ENCODE data around the gene TEPSIN. TPM values are rescaled to one million over a fixed set of nuclear protein-coding genes. Genes with fewer than 3 reads are reported as not detected.

The TEPSIN gene
- total and polyA plus RNA-seq, 2 donors (not counting 1 experiment from before 2014, with no cell fraction given) = 5.6 to 11.2 TPM

- no peak overlapping the region for H3K4me2 ChIP-seq (ENCODE audit: extremely low read depth, insufficient read depth, low read length)
Observed at GRCh38 chr17:81189670-81190530, 49.0 kb downstream of the TEPSIN start.

GRCh38 chr17:81189016-81189415 lies 49.8 kb downstream of the TEPSIN start:
- Histone ChIP-seq H3K4me2 (ENCODE audit: extremely low read depth, insufficient read depth, low read length) (no peak overlapping the region), H3K27me3 (ENCODE audit: control insufficient read depth, insufficient read depth, low read length) (peaks cover 2% of the 10 kb centered on the region), H2AFZ (ENCODE audit: low read length) (no peak overlapping the region), H3K79me2 (ENCODE audit: control insufficient read depth, insufficient read depth, low read length) (no peaks in the 10 kb centered on the region), H3K4me3 (replicated peaks in 1 of 4; ENCODE audit: control extremely low read depth in 1 of 4, insufficient read depth in 1 of 4, low read depth in 3 of 4, low read length in 4 of 4) (no peak overlapping the region), H4K20me1 (ENCODE audit: control insufficient read depth, extremely low read depth, insufficient read depth, low read length) (no peaks in the 10 kb centered on the region), H3K9me3 (ENCODE audit: control insufficient read depth, insufficient read depth, low read depth, low read length) (no peaks in the 10 kb centered on the region), H3K27ac (ENCODE audit: insufficient read depth, low read length) (no peak overlapping the region), H3K36me3 (ENCODE audit: control insufficient read depth, insufficient read depth, low read length) (no peaks in the 10 kb centered on the region), H3K9ac (ENCODE audit: insufficient read depth, low read length) (no peak overlapping the region), H3K4me1 (ENCODE audit: control insufficient read depth, extremely low read depth, insufficient read depth, low read length) (no peaks in the 10 kb centered on the region)
- DNase-seq (ENCODE audit: low read depth in 2 of 2) = no peak
- no peak for TF ChIP-seq EZH2 (IDR thresholded peaks at IDR 0.05; ENCODE audit: low read length, missing control alignments)
- no peak for TF ChIP-seq CTCF (conservative IDR thresholded peaks at IDR 0.05 in 1 of 2, IDR thresholded peaks at IDR 0.05 in 1 of 2; ENCODE audit: low read depth in 1 of 2, low read length in 2 of 2)

More at GRCh38 chr17:81189670-81190530, 49.0 kb downstream of the TEPSIN start:
- no peak for TF ChIP-seq EZH2 (IDR thresholded peaks at IDR 0.05; ENCODE audit: low read length, missing control alignments)
- TF ChIP-seq CTCF (conservative IDR thresholded peaks at IDR 0.05 in 1 of 2, IDR thresholded peaks at IDR 0.05 in 1 of 2; ENCODE audit: low read depth in 1 of 2, low read length in 2 of 2) = no peak
- no peaks in the 10 kb centered on the region for H3K79me2 ChIP-seq (ENCODE audit: control insufficient read depth, insufficient read depth, low read length)
- H3K36me3 ChIP-seq (ENCODE audit: control insufficient read depth, insufficient read depth, low read length) = no peaks in the 10 kb centered on the region
- no peaks in the 10 kb centered on the region for H4K20me1 ChIP-seq (ENCODE audit: control insufficient read depth, extremely low read depth, insufficient read depth, low read length)
- no peak overlapping the region for H3K4me3 ChIP-seq (replicated peaks in 1 of 4; ENCODE audit: control extremely low read depth in 1 of 4, insufficient read depth in 1 of 4, low read depth in 3 of 4, low read length in 4 of 4)
- no peaks in the 10 kb centered on the region for H3K9me3 ChIP-seq (ENCODE audit: control insufficient read depth, insufficient read depth, low read depth, low read length)
- H2AFZ ChIP-seq (ENCODE audit: low read length) = no peak overlapping the region
- no peaks in the 10 kb centered on the region for H3K27me3 ChIP-seq (ENCODE audit: control insufficient read depth, insufficient read depth, low read length)
- no peak overlapping the region for H3K27ac ChIP-seq (ENCODE audit: insufficient read depth, low read length)
- H3K4me1 ChIP-seq (ENCODE audit: control insufficient read depth, extremely low read depth, insufficient read depth, low read length) = no peaks in the 10 kb centered on the region
- H3K9ac ChIP-seq (ENCODE audit: insufficient read depth, low read length) = no peak overlapping the region
- no peak for DNase-seq (ENCODE audit: low read depth in 2 of 2)

- Histone ChIP-seq H3K27me3 (ENCODE audit: control insufficient read depth, insufficient read depth, low read length) (peaks cover 5% of the 10 kb centered on the region), H3K4me2 (ENCODE audit: extremely low read depth, insufficient read depth, low read length) (no peak overlapping the region), H3K27ac (ENCODE audit: insufficient read depth, low read length) (no peak overlapping the region), H3K9me3 (ENCODE audit: control insufficient read depth, insufficient read depth, low read depth, low read length) (no peaks in the 10 kb centered on the region), H4K20me1 (ENCODE audit: control insufficient read depth, extremely low read depth, insufficient read depth, low read length) (no peaks in the 10 kb centered on the region), H3K4me3 (replicated peaks in 1 of 4; ENCODE audit: control extremely low read depth in 1 of 4, insufficient read depth in 1 of 4, low read depth in 3 of 4, low read length in 4 of 4) (no peak overlapping the region), H2AFZ (ENCODE audit: low read length) (no peak overlapping the region), H3K36me3 (ENCODE audit: control insufficient read depth, insufficient read depth, low read length) (no peaks in the 10 kb centered on the region), H3K9ac (ENCODE audit: insufficient read depth, low read length) (no peak overlapping the region), H3K79me2 (ENCODE audit: control insufficient read depth, insufficient read depth, low read length) (no peaks in the 10 kb centered on the region), H3K4me1 (ENCODE audit: control insufficient read depth, extremely low read depth, insufficient read depth, low read length) (no peaks in the 10 kb centered on the region)
- TF ChIP-seq CTCF (conservative IDR thresholded peaks at IDR 0.05 in 1 of 2, IDR thresholded peaks at IDR 0.05 in 1 of 2; ENCODE audit: low read depth in 1 of 2, low read length in 2 of 2) = no peak
- TF ChIP-seq EZH2 (IDR thresholded peaks at IDR 0.05; ENCODE audit: low read length, missing control alignments) = no peak
- no peak for DNase-seq (ENCODE audit: low read depth in 2 of 2)
Observed at GRCh38 chr17:81188491-81188840, 50.4 kb downstream of the TEPSIN start.

Measured in fibroblast of lung (primary cell).